OCI-LY7 (cell line): ENCODE results near the gene OIP5.

Experiments used
- EZH2phosphoT487 ChIP-seq: fragments of 200-600 bp; sonication (generic); IDR thresholded peaks from 2 replicates; pipeline ENCODE4 v1.6.1; 2018; ENCODE audit warnings: low read depth, borderline replicate concordance, mild to moderate bottlenecking, mixed run types, antibody characterized with exemption, low read length, moderate library complexity, mixed read lengths
- TF ChIP-seq, protein P1 (sequence below): fragments of 200-600 bp; sonication (generic); conservative IDR thresholded peaks from 2 replicates; pipeline ENCODE4 v1.5.1; 2014; ENCODE audit warnings: mild to moderate bottlenecking, antibody characterized with exemption, low read length, moderate library complexity, mixed read lengths

DNA sequence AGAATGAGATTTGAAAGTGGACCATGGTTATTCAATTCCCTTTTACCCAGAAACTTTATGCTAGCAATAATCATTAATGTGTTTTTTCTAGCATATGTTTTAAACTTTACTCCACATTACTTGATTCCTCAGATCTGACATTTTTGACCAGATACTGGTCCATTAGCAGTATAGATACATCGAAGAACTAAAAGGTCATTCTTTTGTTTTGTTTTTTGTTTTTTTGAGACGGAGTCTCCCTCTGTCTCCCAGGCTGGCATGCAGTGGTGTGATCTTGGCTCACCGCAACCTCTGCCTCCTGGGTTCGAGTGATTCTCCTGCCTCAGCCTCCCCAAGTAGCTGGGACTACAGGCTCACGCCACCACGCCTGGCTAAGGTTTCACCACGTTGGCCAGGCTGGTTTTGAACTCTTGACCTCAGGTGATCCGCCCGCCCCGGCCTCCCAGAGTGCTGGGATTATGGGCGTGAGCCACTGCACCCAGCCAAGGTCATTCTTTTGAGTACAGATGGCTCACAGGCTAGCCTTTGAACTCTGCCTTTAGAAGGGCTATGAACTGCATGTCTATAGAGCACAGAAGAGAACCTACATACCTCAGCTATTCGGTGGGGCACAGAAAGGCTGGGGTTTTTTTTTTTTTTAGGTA is 72.7 kb downstream of the OIP5 start:
- no peak for TF ChIP-seq EZH2phosphoT487
- TF ChIP-seq, protein P1, sequence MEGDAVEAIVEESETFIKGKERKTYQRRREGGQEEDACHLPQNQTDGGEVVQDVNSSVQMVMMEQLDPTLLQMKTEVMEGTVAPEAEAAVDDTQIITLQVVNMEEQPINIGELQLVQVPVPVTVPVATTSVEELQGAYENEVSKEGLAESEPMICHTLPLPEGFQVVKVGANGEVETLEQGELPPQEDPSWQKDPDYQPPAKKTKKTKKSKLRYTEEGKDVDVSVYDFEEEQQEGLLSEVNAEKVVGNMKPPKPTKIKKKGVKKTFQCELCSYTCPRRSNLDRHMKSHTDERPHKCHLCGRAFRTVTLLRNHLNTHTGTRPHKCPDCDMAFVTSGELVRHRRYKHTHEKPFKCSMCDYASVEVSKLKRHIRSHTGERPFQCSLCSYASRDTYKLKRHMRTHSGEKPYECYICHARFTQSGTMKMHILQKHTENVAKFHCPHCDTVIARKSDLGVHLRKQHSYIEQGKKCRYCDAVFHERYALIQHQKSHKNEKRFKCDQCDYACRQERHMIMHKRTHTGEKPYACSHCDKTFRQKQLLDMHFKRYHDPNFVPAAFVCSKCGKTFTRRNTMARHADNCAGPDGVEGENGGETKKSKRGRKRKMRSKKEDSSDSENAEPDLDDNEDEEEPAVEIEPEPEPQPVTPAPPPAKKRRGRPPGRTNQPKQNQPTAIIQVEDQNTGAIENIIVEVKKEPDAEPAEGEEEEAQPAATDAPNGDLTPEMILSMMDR, result no peak
